ENCODE results near the gene KCNJ18.
"Not testable (repeated sequence)": the region's sequence is repeated elsewhere in the genome, so short reads cannot be mapped to it uniquely, and the experiment has no call there.

Gene KCNJ18

DNA sequence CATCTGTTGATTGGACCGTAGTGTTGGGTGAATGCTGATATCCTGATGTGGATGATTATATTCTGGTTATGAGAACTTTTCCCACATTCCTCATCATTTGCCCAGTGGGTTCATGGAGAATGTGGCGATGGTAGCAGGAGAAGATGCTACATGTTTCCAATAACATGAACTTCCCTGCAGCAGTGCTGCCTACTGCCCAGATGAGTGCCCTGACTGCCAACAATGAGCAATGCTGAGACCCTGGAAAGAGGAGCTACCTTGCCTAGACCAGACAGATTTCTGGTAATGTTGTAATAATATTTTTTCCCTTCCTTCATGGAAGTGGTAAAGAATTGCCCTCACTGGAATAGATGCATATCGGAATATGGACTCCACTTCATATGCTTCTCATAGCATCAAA lies 29.2 kb upstream of the KCNJ18 start:
- not testable (repeated sequence) for H3K79me1 ChIP-seq (ENCODE audit: low read depth, low read length); H3K36me3 ChIP-seq (replicated peaks in 1 of 2; ENCODE audit: control insufficient read depth in 2 of 2, insufficient read depth in 2 of 2, low read length in 2 of 2); H4K8ac ChIP-seq (ENCODE audit: low read depth, low read length); H2BK5ac ChIP-seq (ENCODE audit: low read length); H3K18ac ChIP-seq (ENCODE audit: low read length); H3K9me3 ChIP-seq (replicated peaks in 1 of 2; ENCODE audit: control insufficient read depth in 2 of 2, insufficient read depth in 1 of 2, low read depth in 1 of 2, low read length in 2 of 2); H2AFZ ChIP-seq (ENCODE audit: low read length); H2BK120ac ChIP-seq (ENCODE audit: low read depth, low read length); H2BK12ac ChIP-seq (ENCODE audit: low read length); H3K4me1 ChIP-seq (ENCODE audit: control insufficient read depth in 2 of 2, insufficient read depth in 1 of 2, low read depth in 1 of 2, low read length in 2 of 2); H3K14ac ChIP-seq (ENCODE audit: low read length); H3K4me3 ChIP-seq (ENCODE audit: low read length in 2 of 2); H3K27ac ChIP-seq (replicated peaks; ENCODE audit: low read length); H2AK5ac ChIP-seq (ENCODE audit: low read depth, low read length); H2BK15ac ChIP-seq (ENCODE audit: low read length); H3K4ac ChIP-seq (ENCODE audit: low read length); H3K23ac ChIP-seq (ENCODE audit: low read depth, low read length, poor library complexity); H3K9ac ChIP-seq (ENCODE audit: low read depth, low read length, poor library complexity); H3K27me3 ChIP-seq (ENCODE audit: control insufficient read depth in 3 of 3, insufficient read depth in 3 of 3, low read depth in 1 of 3, low read length in 3 of 3); H3K4me2 ChIP-seq (ENCODE audit: insufficient read depth, low read length, poor library complexity, severe bottlenecking); H4K91ac ChIP-seq (ENCODE audit: low read depth, low read length, poor library complexity); DNase-seq (ENCODE audit: low spot score)
- no CpG with 5 or more reads among the region's 3 CpGs for WGBS, 2 donors (ENCODE audit: extremely low coverage in 2 of 2, insufficient read length in 2 of 2, insufficient replicate concordance in 1 of 2)

DNA sequence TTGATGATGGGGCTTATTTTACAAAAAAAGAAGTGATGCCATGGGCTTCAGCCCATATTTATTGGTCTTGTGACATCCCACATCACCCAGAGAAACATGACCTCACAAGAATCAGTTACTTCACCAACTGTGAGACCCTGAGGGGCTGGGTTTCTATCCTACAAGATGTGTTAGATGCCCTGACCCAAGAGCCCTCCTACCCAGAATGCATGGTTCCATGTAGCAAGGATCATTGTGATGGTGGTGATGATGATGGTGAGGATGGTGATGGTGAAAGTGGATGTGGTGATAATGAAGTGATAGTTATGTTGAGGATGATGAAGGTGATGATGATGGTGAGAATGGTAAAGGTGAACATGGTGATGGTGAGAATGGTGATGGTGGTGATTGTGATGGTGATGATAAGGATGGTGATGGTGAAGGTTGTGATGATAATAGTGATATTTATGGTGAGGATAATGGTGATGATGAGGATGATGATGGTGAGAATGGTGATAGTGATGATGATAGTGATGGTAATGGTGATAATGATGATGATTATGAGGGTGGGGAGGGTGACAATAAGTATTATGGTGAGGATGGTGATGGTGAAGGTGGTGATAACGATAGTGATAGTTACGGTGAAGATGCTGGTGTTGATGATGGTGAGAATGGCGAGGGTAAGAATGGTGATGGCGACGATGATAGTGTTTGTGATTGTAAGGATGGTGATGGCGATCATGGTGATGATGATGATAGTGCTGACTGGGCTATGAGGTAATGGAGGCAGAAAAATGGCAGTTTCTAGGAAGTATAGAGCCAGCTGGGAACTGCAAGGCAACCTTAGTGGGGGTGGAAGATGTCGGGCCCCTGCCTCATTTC lies 28.5 kb upstream of the KCNJ18 start:
- not testable (repeated sequence) for H3K9me3 ChIP-seq (replicated peaks in 1 of 2; ENCODE audit: control insufficient read depth in 2 of 2, insufficient read depth in 1 of 2, low read depth in 1 of 2, low read length in 2 of 2); H2AK5ac ChIP-seq (ENCODE audit: low read depth, low read length); H4K91ac ChIP-seq (ENCODE audit: low read depth, low read length, poor library complexity); H3K27ac ChIP-seq (replicated peaks; ENCODE audit: low read length); H3K14ac ChIP-seq (ENCODE audit: low read length); H2BK12ac ChIP-seq (ENCODE audit: low read length); H2BK120ac ChIP-seq (ENCODE audit: low read depth, low read length); H3K4me3 ChIP-seq (ENCODE audit: low read length in 2 of 2); H3K23ac ChIP-seq (ENCODE audit: low read depth, low read length, poor library complexity); H4K8ac ChIP-seq (ENCODE audit: low read depth, low read length); H2BK15ac ChIP-seq (ENCODE audit: low read length); H3K79me1 ChIP-seq (ENCODE audit: low read depth, low read length); H3K4ac ChIP-seq (ENCODE audit: low read length); H3K27me3 ChIP-seq (ENCODE audit: control insufficient read depth in 3 of 3, insufficient read depth in 3 of 3, low read depth in 1 of 3, low read length in 3 of 3); H2AFZ ChIP-seq (ENCODE audit: low read length); H3K36me3 ChIP-seq (replicated peaks in 1 of 2; ENCODE audit: control insufficient read depth in 2 of 2, insufficient read depth in 2 of 2, low read length in 2 of 2); H3K9ac ChIP-seq (ENCODE audit: low read depth, low read length, poor library complexity); H3K4me1 ChIP-seq (ENCODE audit: control insufficient read depth in 2 of 2, insufficient read depth in 1 of 2, low read depth in 1 of 2, low read length in 2 of 2); DNase-seq (ENCODE audit: low spot score); H3K18ac ChIP-seq (ENCODE audit: low read length); H2BK5ac ChIP-seq (ENCODE audit: low read length); H3K4me2 ChIP-seq (ENCODE audit: insufficient read depth, low read length, poor library complexity, severe bottlenecking)
- WGBS, 2 donors (ENCODE audit: extremely low coverage in 2 of 2, insufficient read length in 2 of 2, insufficient replicate concordance in 1 of 2) = 100% methylated on average over 5 to 6 of the region's 7 CpGs

DNA sequence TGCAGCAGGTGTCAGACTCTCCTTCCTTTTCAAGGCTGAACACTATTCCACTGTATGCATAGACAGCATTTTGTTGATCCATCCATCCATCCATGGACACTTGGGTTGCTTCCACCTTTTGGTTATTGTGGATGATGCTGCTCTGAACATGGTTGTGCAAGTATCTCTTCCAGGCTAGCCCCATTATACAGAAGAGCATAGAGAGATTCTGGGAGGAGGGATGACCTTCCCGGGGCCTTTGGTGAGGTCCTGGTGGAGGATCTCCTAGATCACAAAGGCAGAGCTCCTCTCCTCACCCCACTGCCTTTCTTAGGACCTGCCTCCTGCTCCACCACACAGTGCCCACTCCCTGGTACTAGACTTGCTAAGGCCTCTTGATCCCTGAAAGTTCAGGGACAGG lies 27.2 kb upstream of the KCNJ18 start:
- H4K91ac ChIP-seq (ENCODE audit: low read depth, low read length, poor library complexity); H3K4me3 ChIP-seq (ENCODE audit: low read length in 2 of 2); H3K4me2 ChIP-seq (ENCODE audit: insufficient read depth, low read length, poor library complexity, severe bottlenecking); H2AK5ac ChIP-seq (ENCODE audit: low read depth, low read length); H3K23ac ChIP-seq (ENCODE audit: low read depth, low read length, poor library complexity); H3K27ac ChIP-seq (replicated peaks; ENCODE audit: low read length); H2BK120ac ChIP-seq (ENCODE audit: low read depth, low read length); H3K9me3 ChIP-seq (replicated peaks in 1 of 2; ENCODE audit: control insufficient read depth in 2 of 2, insufficient read depth in 1 of 2, low read depth in 1 of 2, low read length in 2 of 2); H4K8ac ChIP-seq (ENCODE audit: low read depth, low read length); H3K4ac ChIP-seq (ENCODE audit: low read length); H3K27me3 ChIP-seq (ENCODE audit: control insufficient read depth in 3 of 3, insufficient read depth in 3 of 3, low read depth in 1 of 3, low read length in 3 of 3); H3K4me1 ChIP-seq (ENCODE audit: control insufficient read depth in 2 of 2, insufficient read depth in 1 of 2, low read depth in 1 of 2, low read length in 2 of 2); H3K18ac ChIP-seq (ENCODE audit: low read length); H2BK5ac ChIP-seq (ENCODE audit: low read length); H3K9ac ChIP-seq (ENCODE audit: low read depth, low read length, poor library complexity); H3K36me3 ChIP-seq (replicated peaks in 1 of 2; ENCODE audit: control insufficient read depth in 2 of 2, insufficient read depth in 2 of 2, low read length in 2 of 2); H3K14ac ChIP-seq (ENCODE audit: low read length); H3K79me1 ChIP-seq (ENCODE audit: low read depth, low read length); H2AFZ ChIP-seq (ENCODE audit: low read length); DNase-seq (ENCODE audit: low spot score); H2BK12ac ChIP-seq (ENCODE audit: low read length); H2BK15ac ChIP-seq (ENCODE audit: low read length): not testable (repeated sequence)
- no CpG with 5 or more reads among the region's 1 CpG for WGBS, 2 donors (ENCODE audit: extremely low coverage in 2 of 2, insufficient read length in 2 of 2, insufficient replicate concordance in 1 of 2)

DNA sequence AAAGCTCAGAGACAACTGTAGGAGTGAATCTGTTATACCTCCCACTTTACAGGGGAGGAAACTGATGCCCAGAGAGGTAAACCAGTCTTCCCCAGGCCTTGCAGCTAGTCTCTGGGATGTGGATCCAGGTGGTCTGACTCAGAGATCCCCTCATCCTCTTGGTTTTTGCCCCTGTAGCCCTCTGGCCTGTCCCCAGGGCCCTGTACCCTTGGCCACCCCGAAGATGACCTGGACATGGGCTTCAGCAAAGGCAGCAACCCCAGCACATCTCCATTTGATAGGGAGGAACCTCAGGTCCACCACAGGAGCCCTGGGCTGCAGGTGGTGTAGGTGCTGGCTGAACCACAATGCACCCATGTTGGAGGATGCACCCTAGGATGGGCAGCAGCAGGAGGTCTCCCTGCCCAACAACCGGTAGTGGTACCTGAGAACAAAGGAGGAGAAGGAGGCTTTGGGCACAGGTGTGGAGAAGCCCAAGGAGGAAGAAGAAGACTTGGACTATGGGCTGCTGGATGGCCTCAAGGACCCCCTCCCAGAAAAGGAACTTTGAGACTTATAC lies 26.3 kb upstream of the KCNJ18 start:
- H3K4me1 ChIP-seq (ENCODE audit: control insufficient read depth in 2 of 2, insufficient read depth in 1 of 2, low read depth in 1 of 2, low read length in 2 of 2); H4K8ac ChIP-seq (ENCODE audit: low read depth, low read length); H3K36me3 ChIP-seq (replicated peaks in 1 of 2; ENCODE audit: control insufficient read depth in 2 of 2, insufficient read depth in 2 of 2, low read length in 2 of 2); H3K23ac ChIP-seq (ENCODE audit: low read depth, low read length, poor library complexity); H3K4ac ChIP-seq (ENCODE audit: low read length); H3K18ac ChIP-seq (ENCODE audit: low read length); H2AFZ ChIP-seq (ENCODE audit: low read length); H2BK12ac ChIP-seq (ENCODE audit: low read length); H3K79me1 ChIP-seq (ENCODE audit: low read depth, low read length); H2BK15ac ChIP-seq (ENCODE audit: low read length); H4K91ac ChIP-seq (ENCODE audit: low read depth, low read length, poor library complexity); H3K9ac ChIP-seq (ENCODE audit: low read depth, low read length, poor library complexity); H3K27me3 ChIP-seq (ENCODE audit: control insufficient read depth in 3 of 3, insufficient read depth in 3 of 3, low read depth in 1 of 3, low read length in 3 of 3); H3K9me3 ChIP-seq (replicated peaks in 1 of 2; ENCODE audit: control insufficient read depth in 2 of 2, insufficient read depth in 1 of 2, low read depth in 1 of 2, low read length in 2 of 2); H2BK120ac ChIP-seq (ENCODE audit: low read depth, low read length); H2BK5ac ChIP-seq (ENCODE audit: low read length); DNase-seq (ENCODE audit: low spot score); H3K14ac ChIP-seq (ENCODE audit: low read length); H3K4me2 ChIP-seq (ENCODE audit: insufficient read depth, low read length, poor library complexity, severe bottlenecking); H2AK5ac ChIP-seq (ENCODE audit: low read depth, low read length); H3K4me3 ChIP-seq (ENCODE audit: low read length in 2 of 2); H3K27ac ChIP-seq (replicated peaks; ENCODE audit: low read length): not testable (repeated sequence)
- WGBS, 2 donors (ENCODE audit: extremely low coverage in 2 of 2, insufficient read length in 2 of 2, insufficient replicate concordance in 1 of 2) = no CpG with 5 or more reads among the region's 2 CpGs
